HL-60 (cell line): ENCODE measurements around the gene PKDREJ.

ENCODE experiments used
- GABPA ChIP-seq: IDR thresholded peaks from 2 replicates; pipeline ENCODE4 v1.6.1; 2012; ENCODE audit warnings: low read depth
- POLR2AphosphoS5 ChIP-seq: IDR thresholded peaks from 2 replicates; pipeline ENCODE4 v1.6.1; 2012; ENCODE audit warnings: low read depth
- REST ChIP-seq: IDR thresholded peaks from 2 replicates; pipeline ENCODE4 v1.6.1; 2012; ENCODE audit warnings: low read depth; ENCODE audit not compliant: insufficient replicate concordance
- TF ChIP-seq, protein P1 (sequence below): IDR thresholded peaks from one replicate; pipeline ENCODE4 v1.5.1; 2011; ENCODE audit warnings: low read length, control low read depth, inconsistent platforms; ENCODE audit not compliant: insufficient read depth

GRCh38 chr22:46290121-46290842 is 27.1 kb upstream of the PKDREJ start:
- TF ChIP-seq, protein P1, sequence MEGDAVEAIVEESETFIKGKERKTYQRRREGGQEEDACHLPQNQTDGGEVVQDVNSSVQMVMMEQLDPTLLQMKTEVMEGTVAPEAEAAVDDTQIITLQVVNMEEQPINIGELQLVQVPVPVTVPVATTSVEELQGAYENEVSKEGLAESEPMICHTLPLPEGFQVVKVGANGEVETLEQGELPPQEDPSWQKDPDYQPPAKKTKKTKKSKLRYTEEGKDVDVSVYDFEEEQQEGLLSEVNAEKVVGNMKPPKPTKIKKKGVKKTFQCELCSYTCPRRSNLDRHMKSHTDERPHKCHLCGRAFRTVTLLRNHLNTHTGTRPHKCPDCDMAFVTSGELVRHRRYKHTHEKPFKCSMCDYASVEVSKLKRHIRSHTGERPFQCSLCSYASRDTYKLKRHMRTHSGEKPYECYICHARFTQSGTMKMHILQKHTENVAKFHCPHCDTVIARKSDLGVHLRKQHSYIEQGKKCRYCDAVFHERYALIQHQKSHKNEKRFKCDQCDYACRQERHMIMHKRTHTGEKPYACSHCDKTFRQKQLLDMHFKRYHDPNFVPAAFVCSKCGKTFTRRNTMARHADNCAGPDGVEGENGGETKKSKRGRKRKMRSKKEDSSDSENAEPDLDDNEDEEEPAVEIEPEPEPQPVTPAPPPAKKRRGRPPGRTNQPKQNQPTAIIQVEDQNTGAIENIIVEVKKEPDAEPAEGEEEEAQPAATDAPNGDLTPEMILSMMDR: no peak
- no peak for TF ChIP-seq POLR2AphosphoS5
- TF ChIP-seq GABPA: no peak
- TF ChIP-seq REST: no peak
